RWPE1 (cell line): ENCODE results near the gene CECR2.

Experiments
- CTCF ChIA-PET: fragments of 350-600 bp; sonication (Branson Sonifier 250); formaldehyde crosslinking; extraction: SDS; loops from one replicate; lab custom pipeline; 2021; lab: Yijun Ruan, JAX
- POLR2A ChIA-PET: fragments of 400-600 bp; formaldehyde crosslinking; extraction: SDS; loops from one replicate; lab custom pipeline; 2020; ENCODE audit warnings: antibody characterized with exemption; ENCODE audit not compliant: low non-redundant PET; lab: Yijun Ruan, JAX
- DNase-seq: peaks from one replicate; pipeline ENCODE4 v3.0.0; 2012; ENCODE audit warnings: low spot score
- H3K27ac ChIP-seq: fragments of 450-650 bp; 2 replicates; pipeline ENCODE4 v1.5.1; 2017
- CTCF ChIP-seq: fragments of 450-650 bp; conservative IDR thresholded peaks from 2 replicates; pipeline ENCODE4 v1.5.1; 2017; ENCODE audit warnings: low read depth, mild to moderate bottlenecking

The CECR2 gene

GRCh38 chr22:17578136-17578754 is 209.0 kb downstream of the CECR2 start:
- peak overlapping the region; percentile 90 for H3K27ac ChIP-seq
- ChIA-PET CTCF (no interaction called here), POLR2A (interaction anchor here (0.6 kb wide), 1 partner anchor 194 kb away, joined by 5 read pairs; no protein-coding TSS in a partner anchor)
- DNase-seq = no peak
- TF ChIP-seq CTCF = no peak

- CTCF ChIA-PET = no interaction called here
- POLR2A ChIA-PET = interaction anchor here (0.8 kb wide), 1 partner anchor 21 kb away, joined by 3 read pairs; no protein-coding TSS in a partner anchor
Measured at GRCh38 chr22:17579535-17579981, 210.3 kb downstream of the CECR2 start.

GRCh38 chr22:17580441-17581031 is 211.3 kb downstream of the CECR2 start:
- POLR2A ChIA-PET = interaction anchor here (0.8 kb wide), 1 partner anchor 20 kb away, joined by 3 read pairs; no protein-coding TSS in a partner anchor
- CTCF ChIA-PET = interaction anchor here (1.1 kb wide), 1 partner anchor 22 kb away, joined by 3 read pairs; no protein-coding TSS in a partner anchor
- no peak for DNase-seq
- TF ChIP-seq CTCF = no peak
- no peak overlapping the region for H3K27ac ChIP-seq

More at GRCh38 chr22:17579535-17579981, 210.3 kb downstream of the CECR2 start:
- no peak overlapping the region for H3K27ac ChIP-seq
- TF ChIP-seq CTCF = no peak
- no peak for DNase-seq

DNA sequence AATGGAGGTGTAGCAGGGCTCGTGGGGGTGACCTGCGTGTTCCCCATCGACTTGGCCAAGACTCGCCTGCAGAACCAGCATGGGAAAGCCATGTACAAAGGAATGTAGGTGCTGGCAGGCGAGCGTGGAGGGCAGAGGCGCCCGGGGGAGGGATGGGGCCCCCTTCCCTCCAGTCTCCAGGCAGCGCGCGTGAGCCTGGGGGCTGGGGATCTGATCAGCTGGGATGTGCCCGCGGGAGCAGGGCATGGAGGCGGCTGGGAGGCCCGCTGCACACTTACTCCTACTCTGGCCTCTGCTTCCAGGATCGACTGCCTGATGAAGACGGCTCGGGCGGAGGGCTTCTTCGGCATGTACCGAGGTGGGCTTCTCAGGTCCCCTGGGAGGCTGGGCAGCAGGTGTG is 211.8 kb downstream of the CECR2 start:
- DNase-seq = no peak
- H3K27ac ChIP-seq = no peak overlapping the region
- TF ChIP-seq CTCF = no peak
- CTCF ChIA-PET = interaction anchor here (1.1 kb wide), 1 partner anchor 22 kb away, joined by 3 read pairs; no protein-coding TSS in a partner anchor
- POLR2A ChIA-PET = no interaction called here

GRCh38 chr22:17581631-17582030 is 212.4 kb downstream of the CECR2 start:
- no peak for TF ChIP-seq CTCF
- POLR2A ChIA-PET = no interaction called here
- H3K27ac ChIP-seq = no peak overlapping the region
- DNase-seq = no peak
- CTCF ChIA-PET = no interaction called here

GRCh38 chr22:17583151-17583550 is 213.9 kb downstream of the CECR2 start:
- CTCF ChIA-PET = interaction anchor here (1.3 kb wide), 1 partner anchor 25 kb away, joined by 5 read pairs; no protein-coding TSS in a partner anchor
- POLR2A ChIA-PET = no interaction called here
- DNase-seq = no peak
- H3K27ac ChIP-seq = no peak overlapping the region
- no peak for TF ChIP-seq CTCF
